ENCODE measurements around the gene MSL1. TPM values are rescaled to one million over a fixed set of nuclear protein-coding genes. Genes with fewer than 3 reads are reported as not detected.
A peak's percentile ranks its signal among the peaks of the same experiment; 100 is the strongest.

Gene MSL1
- total RNA-seq, 1 donor from 2014 or later: 86.8 TPM

- Mint-ChIP-seq H3K9me3 (ENCODE audit: unreplicated experiment) (no peaks in the 10 kb centered on the region), H3K36me3 (ENCODE audit: unreplicated experiment) (peaks cover 55% of the 10 kb centered on the region), H3K27ac (ENCODE audit: unreplicated experiment) (peak overlapping the region; percentile 76), H3K4me3 (ENCODE audit: unreplicated experiment) (no peak overlapping the region), H3K4me1 (ENCODE audit: unreplicated experiment) (peaks cover 6% of the 10 kb centered on the region), H3K27me3 (ENCODE audit: unreplicated experiment) (no peaks in the 10 kb centered on the region)
- DNase-seq (ENCODE audit: extremely low spot score, unreplicated experiment): no peak
- no peak for TF ChIP-seq CTCF (IDR thresholded peaks at IDR 0.05)
These were observed 46.0 kb downstream of the MSL1 start for GRCh38 chr17:40167685-40168261.

- Mint-ChIP-seq H3K9me3 (ENCODE audit: unreplicated experiment) (no peaks in the 10 kb centered on the region), H3K4me1 (ENCODE audit: unreplicated experiment) (peaks cover 6% of the 10 kb centered on the region), H3K4me3 (ENCODE audit: unreplicated experiment) (no peak overlapping the region), H3K27ac (ENCODE audit: unreplicated experiment) (peak overlapping the region; percentile 76), H3K36me3 (ENCODE audit: unreplicated experiment) (peaks cover 57% of the 10 kb centered on the region), H3K27me3 (ENCODE audit: unreplicated experiment) (no peaks in the 10 kb centered on the region)
- no peak for DNase-seq (ENCODE audit: extremely low spot score, unreplicated experiment)
- peak; percentile 80 for TF ChIP-seq CTCF (IDR thresholded peaks at IDR 0.05)
These were observed 46.6 kb downstream of the MSL1 start for GRCh38 chr17:40168262-40168832.

GRCh38 chr17:40170325-40170724, 48.6 kb downstream of the MSL1 start:
- no peak overlapping the region for H3K27ac Mint-ChIP-seq (ENCODE audit: unreplicated experiment)
- H3K9me3 Mint-ChIP-seq (ENCODE audit: unreplicated experiment): no peaks in the 10 kb centered on the region
- no peak for TF ChIP-seq CTCF (IDR thresholded peaks at IDR 0.05)
- H3K4me1 Mint-ChIP-seq (ENCODE audit: unreplicated experiment): peaks cover 6% of the 10 kb centered on the region
- H3K27me3 Mint-ChIP-seq (ENCODE audit: unreplicated experiment): no peaks in the 10 kb centered on the region
- H3K36me3 Mint-ChIP-seq (ENCODE audit: unreplicated experiment): peaks cover 61% of the 10 kb centered on the region
- no peak for DNase-seq (ENCODE audit: extremely low spot score, unreplicated experiment)
- H3K4me3 Mint-ChIP-seq (ENCODE audit: unreplicated experiment): no peak overlapping the region

GRCh38 chr17:40171750-40172149, 50.0 kb downstream of the MSL1 start:
- peaks cover 6% of the 10 kb centered on the region for H3K4me1 Mint-ChIP-seq (ENCODE audit: unreplicated experiment)

More at GRCh38 chr17:40171750-40172149, 50.0 kb downstream of the MSL1 start:
- Mint-ChIP-seq H3K27me3 (ENCODE audit: unreplicated experiment) (no peaks in the 10 kb centered on the region), H3K9me3 (ENCODE audit: unreplicated experiment) (no peaks in the 10 kb centered on the region), H3K27ac (ENCODE audit: unreplicated experiment) (no peak overlapping the region), H3K36me3 (ENCODE audit: unreplicated experiment) (peaks cover 51% of the 10 kb centered on the region), H3K4me3 (ENCODE audit: unreplicated experiment) (no peak overlapping the region)
- DNase-seq (ENCODE audit: extremely low spot score, unreplicated experiment): no peak
- no peak for TF ChIP-seq CTCF (IDR thresholded peaks at IDR 0.05)

All from osteocyte (in vitro differentiated cells).